Measurements from ENCODE around the gene ODC1.

- TF ChIP-seq, protein P1, sequence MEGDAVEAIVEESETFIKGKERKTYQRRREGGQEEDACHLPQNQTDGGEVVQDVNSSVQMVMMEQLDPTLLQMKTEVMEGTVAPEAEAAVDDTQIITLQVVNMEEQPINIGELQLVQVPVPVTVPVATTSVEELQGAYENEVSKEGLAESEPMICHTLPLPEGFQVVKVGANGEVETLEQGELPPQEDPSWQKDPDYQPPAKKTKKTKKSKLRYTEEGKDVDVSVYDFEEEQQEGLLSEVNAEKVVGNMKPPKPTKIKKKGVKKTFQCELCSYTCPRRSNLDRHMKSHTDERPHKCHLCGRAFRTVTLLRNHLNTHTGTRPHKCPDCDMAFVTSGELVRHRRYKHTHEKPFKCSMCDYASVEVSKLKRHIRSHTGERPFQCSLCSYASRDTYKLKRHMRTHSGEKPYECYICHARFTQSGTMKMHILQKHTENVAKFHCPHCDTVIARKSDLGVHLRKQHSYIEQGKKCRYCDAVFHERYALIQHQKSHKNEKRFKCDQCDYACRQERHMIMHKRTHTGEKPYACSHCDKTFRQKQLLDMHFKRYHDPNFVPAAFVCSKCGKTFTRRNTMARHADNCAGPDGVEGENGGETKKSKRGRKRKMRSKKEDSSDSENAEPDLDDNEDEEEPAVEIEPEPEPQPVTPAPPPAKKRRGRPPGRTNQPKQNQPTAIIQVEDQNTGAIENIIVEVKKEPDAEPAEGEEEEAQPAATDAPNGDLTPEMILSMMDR (IDR thresholded peaks at IDR 0.05), result no peak
- no peak for TF ChIP-seq ZFX (IDR thresholded peaks at IDR 0.05; ENCODE audit: borderline replicate concordance)
These were observed 34.6 kb downstream of the ODC1 start for GRCh38 chr2:10413503-10413902.
